ENCODE data around the gene NMT1. TPM values are rescaled to one million over a fixed set of nuclear protein-coding genes. Genes with fewer than 3 reads are reported as not detected.
A peak's percentile ranks its signal among the peaks of the same experiment; 100 is the strongest.

The NMT1 gene
- total and polyA plus RNA-seq, 2 experiments from 2014 or later, result 95.6 to 298 TPM

DNA sequence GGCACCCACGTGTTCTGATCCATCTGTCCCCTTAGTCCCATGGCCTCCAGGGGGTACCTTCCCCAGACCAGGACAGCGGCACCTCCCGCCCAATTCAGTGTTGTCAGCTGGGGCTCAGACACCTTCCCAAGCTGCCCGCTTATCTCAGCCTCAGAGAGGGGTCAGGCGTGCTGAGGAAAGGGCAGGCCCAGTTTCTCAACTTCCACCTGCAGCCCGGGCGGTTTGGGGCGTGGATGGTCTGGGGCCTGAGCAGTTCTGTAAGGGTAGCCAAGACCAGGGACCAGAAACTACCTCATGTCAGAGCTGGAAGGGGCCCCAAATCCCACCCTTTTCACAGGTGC, 66.1 kb downstream of the NMT1 start (continued):
- TF ChIP-seq, protein P1, sequence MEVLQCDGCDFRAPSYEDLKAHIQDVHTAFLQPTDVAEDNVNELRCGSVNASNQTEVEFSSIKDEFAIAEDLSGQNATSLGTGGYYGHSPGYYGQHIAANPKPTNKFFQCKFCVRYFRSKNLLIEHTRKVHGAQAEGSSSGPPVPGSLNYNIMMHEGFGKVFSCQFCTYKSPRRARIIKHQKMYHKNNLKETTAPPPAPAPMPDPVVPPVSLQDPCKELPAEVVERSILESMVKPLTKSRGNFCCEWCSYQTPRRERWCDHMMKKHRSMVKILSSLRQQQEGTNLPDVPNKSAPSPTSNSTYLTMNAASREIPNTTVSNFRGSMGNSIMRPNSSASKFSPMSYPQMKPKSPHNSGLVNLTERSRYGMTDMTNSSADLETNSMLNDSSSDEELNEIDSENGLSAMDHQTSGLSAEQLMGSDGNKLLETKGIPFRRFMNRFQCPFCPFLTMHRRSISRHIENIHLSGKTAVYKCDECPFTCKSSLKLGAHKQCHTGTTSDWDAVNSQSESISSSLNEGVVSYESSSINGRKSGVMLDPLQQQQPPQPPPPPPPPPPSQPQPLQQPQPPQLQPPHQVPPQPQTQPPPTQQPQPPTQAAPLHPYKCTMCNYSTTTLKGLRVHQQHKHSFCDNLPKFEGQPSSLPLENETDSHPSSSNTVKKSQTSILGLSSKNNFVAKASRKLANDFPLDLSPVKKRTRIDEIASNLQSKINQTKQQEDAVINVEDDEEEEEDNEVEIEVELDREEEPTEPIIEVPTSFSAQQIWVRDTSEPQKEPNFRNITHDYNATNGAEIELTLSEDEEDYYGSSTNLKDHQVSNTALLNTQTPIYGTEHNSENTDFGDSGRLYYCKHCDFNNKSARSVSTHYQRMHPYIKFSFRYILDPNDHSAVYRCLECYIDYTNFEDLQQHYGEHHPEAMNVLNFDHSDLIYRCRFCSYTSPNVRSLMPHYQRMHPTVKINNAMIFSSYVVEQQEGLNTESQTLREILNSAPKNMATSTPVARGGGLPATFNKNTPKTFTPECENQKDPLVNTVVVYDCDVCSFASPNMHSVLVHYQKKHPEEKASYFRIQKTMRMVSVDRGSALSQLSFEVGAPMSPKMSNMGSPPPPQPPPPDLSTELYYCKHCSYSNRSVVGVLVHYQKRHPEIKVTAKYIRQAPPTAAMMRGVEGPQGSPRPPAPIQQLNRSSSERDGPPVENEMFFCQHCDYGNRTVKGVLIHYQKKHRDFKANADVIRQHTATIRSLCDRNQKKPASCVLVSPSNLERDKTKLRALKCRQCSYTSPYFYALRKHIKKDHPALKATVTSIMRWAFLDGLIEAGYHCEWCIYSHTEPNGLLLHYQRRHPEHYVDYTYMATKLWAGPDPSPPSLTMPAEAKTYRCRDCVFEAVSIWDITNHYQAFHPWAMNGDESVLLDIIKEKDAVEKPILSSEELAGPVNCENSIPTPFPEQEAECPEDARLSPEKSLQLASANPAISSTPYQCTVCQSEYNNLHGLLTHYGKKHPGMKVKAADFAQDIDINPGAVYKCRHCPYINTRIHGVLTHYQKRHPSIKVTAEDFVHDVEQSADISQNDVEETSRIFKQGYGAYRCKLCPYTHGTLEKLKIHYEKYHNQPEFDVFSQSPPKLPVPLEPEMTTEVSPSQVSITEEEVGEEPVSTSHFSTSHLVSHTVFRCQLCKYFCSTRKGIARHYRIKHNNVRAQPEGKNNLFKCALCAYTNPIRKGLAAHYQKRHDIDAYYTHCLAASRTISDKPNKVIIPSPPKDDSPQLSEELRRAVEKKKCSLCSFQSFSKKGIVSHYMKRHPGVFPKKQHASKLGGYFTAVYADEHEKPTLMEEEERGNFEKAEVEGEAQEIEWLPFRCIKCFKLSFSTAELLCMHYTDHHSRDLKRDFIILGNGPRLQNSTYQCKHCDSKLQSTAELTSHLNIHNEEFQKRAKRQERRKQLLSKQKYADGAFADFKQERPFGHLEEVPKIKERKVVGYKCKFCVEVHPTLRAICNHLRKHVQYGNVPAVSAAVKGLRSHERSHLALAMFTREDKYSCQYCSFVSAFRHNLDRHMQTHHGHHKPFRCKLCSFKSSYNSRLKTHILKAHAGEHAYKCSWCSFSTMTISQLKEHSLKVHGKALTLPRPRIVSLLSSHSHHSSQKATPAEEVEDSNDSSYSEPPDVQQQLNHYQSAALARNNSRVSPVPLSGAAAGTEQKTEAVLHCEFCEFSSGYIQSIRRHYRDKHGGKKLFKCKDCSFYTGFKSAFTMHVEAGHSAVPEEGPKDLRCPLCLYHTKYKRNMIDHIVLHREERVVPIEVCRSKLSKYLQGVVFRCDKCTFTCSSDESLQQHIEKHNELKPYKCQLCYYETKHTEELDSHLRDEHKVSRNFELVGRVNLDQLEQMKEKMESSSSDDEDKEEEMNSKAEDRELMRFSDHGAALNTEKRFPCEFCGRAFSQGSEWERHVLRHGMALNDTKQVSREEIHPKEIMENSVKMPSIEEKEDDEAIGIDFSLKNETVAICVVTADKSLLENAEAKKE (CRISPR knock-in tag; IDR thresholded peaks at IDR 0.05), result no peak

DNA sequence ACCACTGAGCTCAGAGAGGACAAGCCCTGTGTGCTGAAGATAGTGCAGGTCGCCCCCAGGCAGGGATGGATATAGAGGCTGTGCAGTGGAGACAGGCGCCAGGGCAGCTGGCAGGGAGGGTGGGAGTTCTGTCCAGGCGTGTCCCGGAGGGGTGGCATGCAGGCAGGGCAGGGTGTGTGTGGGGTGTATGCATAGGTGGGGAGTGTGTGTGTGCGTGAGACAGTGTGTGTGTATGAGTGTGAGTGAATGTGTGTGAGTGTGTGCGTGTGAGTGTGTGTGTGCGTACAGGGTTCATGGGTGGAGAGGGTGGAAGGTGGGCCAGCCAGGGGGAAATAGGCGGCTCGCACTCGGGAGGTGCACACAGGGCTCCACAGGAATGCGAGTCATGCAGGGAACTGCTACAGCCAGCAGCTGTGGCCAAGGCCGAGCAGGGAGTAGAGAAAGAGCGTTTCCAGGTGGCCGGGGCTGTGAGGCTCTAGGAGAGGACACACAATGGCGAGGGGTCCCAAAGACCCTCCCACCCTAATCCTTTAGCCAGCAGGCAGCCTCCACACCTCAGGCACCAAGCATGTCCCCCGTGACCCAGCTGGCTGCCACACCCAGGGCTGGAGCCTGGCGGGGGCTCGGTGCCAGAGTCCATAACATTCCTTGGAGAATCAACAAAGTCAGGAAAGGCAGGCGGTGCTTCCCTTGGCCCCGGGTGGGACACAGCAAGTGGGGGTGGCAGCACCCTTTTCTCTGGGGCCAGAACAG, 66.6 kb downstream of the NMT1 start:
- Mint-ChIP-seq H3K4me1 (peaks cover 11% of the 10 kb centered on the region), H3K4me3 (no peak overlapping the region), H3K36me3 (ENCODE audit: low read depth) (no peaks in the 10 kb centered on the region), H3K27ac (peak overlapping the region; percentile 83), H3K27me3 (ENCODE audit: insufficient read depth, low read depth, poor library complexity) (peaks cover 29% of the 10 kb centered on the region), H3K9me3 (no peaks in the 10 kb centered on the region)
- Histone ChIP-seq H3F3A (replicated peaks; ENCODE audit: low read depth) (peaks cover 4% of the 10 kb centered on the region; the same call in 1 of the 2 replicates), H3K36me3 (ENCODE audit: insufficient read depth) (no peaks in the 10 kb centered on the region), H3K27ac (ENCODE audit: low read depth) (peak overlapping the region; percentile 55; the same call in 1 of the 2 replicates), H2AFZ (no peak overlapping the region), H3K27me3 (ENCODE audit: insufficient read depth) (no peaks in the 10 kb centered on the region), H3K9me2 (ENCODE audit: insufficient read depth) (no peaks in the 10 kb centered on the region), H3K4me3 (no peak overlapping the region), H3K79me2 (replicated peaks; ENCODE audit: insufficient read depth) (no peaks in the 10 kb centered on the region), H3K4me1 (ENCODE audit: insufficient read depth) (no peaks in the 10 kb centered on the region), H4K20me1 (replicated peaks; ENCODE audit: insufficient read depth) (no peaks in the 10 kb centered on the region; the same call in 1 of the 2 replicates), H3K4me2 (no peak overlapping the region)
- DNase-seq (ENCODE audit: low spot score), result no peak
- ATAC-seq, result peak; percentile 2; the same call in 1 of the 3 replicates
- TF ChIP-seq ZNF331 (CRISPR knock-in tag; IDR thresholded peaks at IDR 0.05; ENCODE audit: low read depth) (no peak), CREB1 (CRISPR knock-in tag; IDR thresholded peaks at IDR 0.05; ENCODE audit: low read depth) (no peak), EZH2 (IDR thresholded peaks at IDR 0.05; ENCODE audit: low read depth, unreplicated experiment) (no peak)
- TF ChIP-seq, protein P2, sequence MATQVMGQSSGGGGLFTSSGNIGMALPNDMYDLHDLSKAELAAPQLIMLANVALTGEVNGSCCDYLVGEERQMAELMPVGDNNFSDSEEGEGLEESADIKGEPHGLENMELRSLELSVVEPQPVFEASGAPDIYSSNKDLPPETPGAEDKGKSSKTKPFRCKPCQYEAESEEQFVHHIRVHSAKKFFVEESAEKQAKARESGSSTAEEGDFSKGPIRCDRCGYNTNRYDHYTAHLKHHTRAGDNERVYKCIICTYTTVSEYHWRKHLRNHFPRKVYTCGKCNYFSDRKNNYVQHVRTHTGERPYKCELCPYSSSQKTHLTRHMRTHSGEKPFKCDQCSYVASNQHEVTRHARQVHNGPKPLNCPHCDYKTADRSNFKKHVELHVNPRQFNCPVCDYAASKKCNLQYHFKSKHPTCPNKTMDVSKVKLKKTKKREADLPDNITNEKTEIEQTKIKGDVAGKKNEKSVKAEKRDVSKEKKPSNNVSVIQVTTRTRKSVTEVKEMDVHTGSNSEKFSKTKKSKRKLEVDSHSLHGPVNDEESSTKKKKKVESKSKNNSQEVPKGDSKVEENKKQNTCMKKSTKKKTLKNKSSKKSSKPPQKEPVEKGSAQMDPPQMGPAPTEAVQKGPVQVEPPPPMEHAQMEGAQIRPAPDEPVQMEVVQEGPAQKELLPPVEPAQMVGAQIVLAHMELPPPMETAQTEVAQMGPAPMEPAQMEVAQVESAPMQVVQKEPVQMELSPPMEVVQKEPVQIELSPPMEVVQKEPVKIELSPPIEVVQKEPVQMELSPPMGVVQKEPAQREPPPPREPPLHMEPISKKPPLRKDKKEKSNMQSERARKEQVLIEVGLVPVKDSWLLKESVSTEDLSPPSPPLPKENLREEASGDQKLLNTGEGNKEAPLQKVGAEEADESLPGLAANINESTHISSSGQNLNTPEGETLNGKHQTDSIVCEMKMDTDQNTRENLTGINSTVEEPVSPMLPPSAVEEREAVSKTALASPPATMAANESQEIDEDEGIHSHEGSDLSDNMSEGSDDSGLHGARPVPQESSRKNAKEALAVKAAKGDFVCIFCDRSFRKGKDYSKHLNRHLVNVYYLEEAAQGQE (IDR thresholded peaks at IDR 0.05; ENCODE audit: unreplicated experiment), result no peak
